ENCODE measurements around the gene LENG9.

LENG9 gene

GRCh38 chr19:54420068-54420382, 43.6 kb downstream of the LENG9 start:
- DNase-seq (ENCODE audit: low spot score) = no peak
- TF ChIP-seq CTCF (IDR thresholded peaks at IDR 0.05; ENCODE audit: extremely low read depth, missing control alignments) = no peak

GRCh38 chr19:54418930-54419800, 44.4 kb downstream of the LENG9 start:
- no peak for DNase-seq (ENCODE audit: low spot score)
- no peak for TF ChIP-seq CTCF (IDR thresholded peaks at IDR 0.05; ENCODE audit: extremely low read depth, missing control alignments)

GRCh38 chr19:54418030-54418929, 45.3 kb downstream of the LENG9 start:
- peak; percentile 84 for DNase-seq (ENCODE audit: low spot score)

GRCh38 chr19:54416695-54417491, 46.7 kb downstream of the LENG9 start:
- no peak for TF ChIP-seq CTCF (IDR thresholded peaks at IDR 0.05; ENCODE audit: extremely low read depth, missing control alignments)
- DNase-seq (ENCODE audit: low spot score) = no peak

More at GRCh38 chr19:54418030-54418929, 45.3 kb downstream of the LENG9 start:
- no peak for TF ChIP-seq CTCF (IDR thresholded peaks at IDR 0.05; ENCODE audit: extremely low read depth, missing control alignments)

GRCh38 chr19:54415901-54416673, 47.5 kb downstream of the LENG9 start:
- no peak for TF ChIP-seq CTCF (IDR thresholded peaks at IDR 0.05; ENCODE audit: extremely low read depth, missing control alignments)
- DNase-seq (ENCODE audit: low spot score) = peak; percentile 58

GRCh38 chr19:54415208-54415900, 48.2 kb downstream of the LENG9 start, which contains the start of gene TTYH1:
Gene TTYH1 (plus strand): TSS chr19:54415464. CDS start chr19:54415553, 89 bp downstream.
- peak; percentile 26 for TF ChIP-seq CTCF (IDR thresholded peaks at IDR 0.05; ENCODE audit: extremely low read depth, missing control alignments)

More at GRCh38 chr19:54415208-54415900, 48.2 kb downstream of the LENG9 start, which contains the start of gene TTYH1:
- peak; percentile 82 for DNase-seq (ENCODE audit: low spot score)

Data from GM20000 (cell line).